ENCODE measurements around the gene MED26.

- TF ChIP-seq, protein P1, sequence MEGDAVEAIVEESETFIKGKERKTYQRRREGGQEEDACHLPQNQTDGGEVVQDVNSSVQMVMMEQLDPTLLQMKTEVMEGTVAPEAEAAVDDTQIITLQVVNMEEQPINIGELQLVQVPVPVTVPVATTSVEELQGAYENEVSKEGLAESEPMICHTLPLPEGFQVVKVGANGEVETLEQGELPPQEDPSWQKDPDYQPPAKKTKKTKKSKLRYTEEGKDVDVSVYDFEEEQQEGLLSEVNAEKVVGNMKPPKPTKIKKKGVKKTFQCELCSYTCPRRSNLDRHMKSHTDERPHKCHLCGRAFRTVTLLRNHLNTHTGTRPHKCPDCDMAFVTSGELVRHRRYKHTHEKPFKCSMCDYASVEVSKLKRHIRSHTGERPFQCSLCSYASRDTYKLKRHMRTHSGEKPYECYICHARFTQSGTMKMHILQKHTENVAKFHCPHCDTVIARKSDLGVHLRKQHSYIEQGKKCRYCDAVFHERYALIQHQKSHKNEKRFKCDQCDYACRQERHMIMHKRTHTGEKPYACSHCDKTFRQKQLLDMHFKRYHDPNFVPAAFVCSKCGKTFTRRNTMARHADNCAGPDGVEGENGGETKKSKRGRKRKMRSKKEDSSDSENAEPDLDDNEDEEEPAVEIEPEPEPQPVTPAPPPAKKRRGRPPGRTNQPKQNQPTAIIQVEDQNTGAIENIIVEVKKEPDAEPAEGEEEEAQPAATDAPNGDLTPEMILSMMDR (IDR thresholded peaks at IDR 0.05), result no peak
- no peak for TF ChIP-seq POLR2A (IDR thresholded peaks at IDR 0.05)
Measured at GRCh38 chr19:16619457-16619856, 8.5 kb downstream of the MED26 start.
